ENCODE measurements around the gene SCUBE1.
"Not testable (repeated sequence)": the region's sequence is repeated elsewhere in the genome, so short reads cannot be mapped to it uniquely, and the experiment has no call there.

SCUBE1 gene

GRCh38 chr22:43281394-43281793 is 61.8 kb downstream of the SCUBE1 start:
- TF ChIP-seq, protein P1, sequence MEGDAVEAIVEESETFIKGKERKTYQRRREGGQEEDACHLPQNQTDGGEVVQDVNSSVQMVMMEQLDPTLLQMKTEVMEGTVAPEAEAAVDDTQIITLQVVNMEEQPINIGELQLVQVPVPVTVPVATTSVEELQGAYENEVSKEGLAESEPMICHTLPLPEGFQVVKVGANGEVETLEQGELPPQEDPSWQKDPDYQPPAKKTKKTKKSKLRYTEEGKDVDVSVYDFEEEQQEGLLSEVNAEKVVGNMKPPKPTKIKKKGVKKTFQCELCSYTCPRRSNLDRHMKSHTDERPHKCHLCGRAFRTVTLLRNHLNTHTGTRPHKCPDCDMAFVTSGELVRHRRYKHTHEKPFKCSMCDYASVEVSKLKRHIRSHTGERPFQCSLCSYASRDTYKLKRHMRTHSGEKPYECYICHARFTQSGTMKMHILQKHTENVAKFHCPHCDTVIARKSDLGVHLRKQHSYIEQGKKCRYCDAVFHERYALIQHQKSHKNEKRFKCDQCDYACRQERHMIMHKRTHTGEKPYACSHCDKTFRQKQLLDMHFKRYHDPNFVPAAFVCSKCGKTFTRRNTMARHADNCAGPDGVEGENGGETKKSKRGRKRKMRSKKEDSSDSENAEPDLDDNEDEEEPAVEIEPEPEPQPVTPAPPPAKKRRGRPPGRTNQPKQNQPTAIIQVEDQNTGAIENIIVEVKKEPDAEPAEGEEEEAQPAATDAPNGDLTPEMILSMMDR (IDR thresholded peaks at IDR 0.05; ENCODE audit: unreplicated experiment in 3 of 3), result no peak
- no peaks in the 10 kb centered on the region for H3K9me3 Mint-ChIP-seq
- H3K27me3 Mint-ChIP-seq (ENCODE audit: low read depth), result peaks cover 48% of the 10 kb centered on the region
- H3K36me3 Mint-ChIP-seq (ENCODE audit: low read depth), result peaks cover 4% of the 10 kb centered on the region
- H3K4me1 Mint-ChIP-seq, result peaks cover 11% of the 10 kb centered on the region
- no peak overlapping the region for H3K4me3 Mint-ChIP-seq
- no peak overlapping the region for H3K27ac Mint-ChIP-seq

GRCh38 chr22:43280523-43280886 is 62.7 kb downstream of the SCUBE1 start:
- H3K36me3 Mint-ChIP-seq (ENCODE audit: low read depth); H3K4me3 Mint-ChIP-seq; H3K9me3 Mint-ChIP-seq; H3K27ac Mint-ChIP-seq: not testable (repeated sequence)
- peaks cover 50% of the 10 kb centered on the region for H3K27me3 Mint-ChIP-seq (ENCODE audit: low read depth)
- peaks cover 14% of the 10 kb centered on the region for H3K4me1 Mint-ChIP-seq

DNA sequence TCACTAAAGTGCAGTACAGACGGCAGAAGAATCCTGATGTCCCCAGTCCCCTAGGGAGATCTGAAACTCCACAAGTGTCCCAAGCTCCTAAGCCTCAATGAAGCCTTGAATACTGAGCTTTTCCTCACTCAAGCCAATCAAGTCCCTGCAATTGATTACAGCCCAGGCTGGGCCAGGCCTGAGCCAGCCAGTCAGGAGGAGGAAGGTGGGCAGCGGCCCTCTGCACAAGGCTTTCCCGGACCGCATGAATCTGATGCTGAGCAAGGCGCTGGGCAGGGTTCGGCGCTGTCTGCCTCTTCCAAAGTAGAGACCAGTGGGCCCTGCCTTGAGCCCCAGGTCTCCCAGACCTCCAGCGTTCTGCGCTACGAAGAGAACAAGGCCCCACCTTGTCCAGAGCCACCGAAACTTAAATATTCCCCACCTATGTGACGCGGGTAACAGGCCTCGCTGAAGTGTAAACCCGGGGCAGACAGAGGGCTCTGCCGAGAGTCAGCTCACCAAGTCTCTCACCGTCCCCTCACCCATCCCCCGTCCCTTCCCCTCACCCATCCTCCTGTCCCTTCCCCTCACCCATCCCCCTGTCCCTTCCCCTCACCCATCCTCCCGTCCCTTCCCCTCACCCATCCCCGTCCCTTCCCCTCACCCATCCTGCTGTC is 63.2 kb downstream of the SCUBE1 start:
- TF ChIP-seq, protein P1 (IDR thresholded peaks at IDR 0.05; ENCODE audit: unreplicated experiment in 3 of 3), result no peak
- no peak overlapping the region for H3K4me3 Mint-ChIP-seq
- peaks cover 53% of the 10 kb centered on the region for H3K27me3 Mint-ChIP-seq (ENCODE audit: low read depth)
- peaks cover 4% of the 10 kb centered on the region for H3K36me3 Mint-ChIP-seq (ENCODE audit: low read depth)
- H3K27ac Mint-ChIP-seq, result no peak overlapping the region
- no peaks in the 10 kb centered on the region for H3K9me3 Mint-ChIP-seq
- H3K4me1 Mint-ChIP-seq, result peaks cover 17% of the 10 kb centered on the region

GRCh38 chr22:43277987-43278601 is 65.1 kb downstream of the SCUBE1 start:
- Mint-ChIP-seq H3K27ac (no peak overlapping the region), H3K4me3 (no peak overlapping the region), H3K9me3 (no peaks in the 10 kb centered on the region), H3K36me3 (ENCODE audit: low read depth) (no peaks in the 10 kb centered on the region), H3K27me3 (ENCODE audit: low read depth) (peaks cover 54% of the 10 kb centered on the region), H3K4me1 (peaks cover 18% of the 10 kb centered on the region)
- TF ChIP-seq, protein P1 (IDR thresholded peaks at IDR 0.05; ENCODE audit: unreplicated experiment in 3 of 3), result no peak

GRCh38 chr22:43277091-43277490 is 66.1 kb downstream of the SCUBE1 start:
- Mint-ChIP-seq H3K9me3 (no peaks in the 10 kb centered on the region), H3K27me3 (ENCODE audit: low read depth) (peaks cover 58% of the 10 kb centered on the region), H3K27ac (no peak overlapping the region), H3K4me1 (peaks cover 28% of the 10 kb centered on the region), H3K36me3 (ENCODE audit: low read depth) (no peaks in the 10 kb centered on the region), H3K4me3 (no peak overlapping the region)
- TF ChIP-seq, protein P1 (IDR thresholded peaks at IDR 0.05; ENCODE audit: unreplicated experiment in 3 of 3), result no peak

DNA sequence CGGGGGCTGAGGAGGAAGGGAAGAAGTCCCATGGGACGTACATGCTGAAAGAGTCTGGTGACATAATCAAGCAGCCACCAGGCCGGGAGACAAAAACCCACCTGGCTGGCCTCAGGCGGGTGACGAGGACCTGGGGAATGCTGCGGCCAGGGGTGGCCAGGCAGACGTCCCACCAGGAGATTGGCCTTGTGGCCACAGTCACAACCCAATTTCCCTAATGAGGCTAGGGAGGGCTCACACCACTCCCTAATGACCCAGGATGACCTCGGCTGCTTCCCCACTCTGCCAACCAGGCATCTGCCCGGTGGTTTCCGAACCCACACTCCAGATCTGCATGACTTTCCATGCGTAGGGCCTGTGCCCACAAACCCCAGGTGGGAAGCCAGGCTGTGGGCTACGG is 66.9 kb downstream of the SCUBE1 start:
- Mint-ChIP-seq H3K36me3 (ENCODE audit: low read depth) (no peaks in the 10 kb centered on the region), H3K4me3 (no peak overlapping the region), H3K27ac (no peak overlapping the region), H3K4me1 (peaks cover 28% of the 10 kb centered on the region), H3K9me3 (no peaks in the 10 kb centered on the region), H3K27me3 (ENCODE audit: low read depth) (peaks cover 60% of the 10 kb centered on the region)
- TF ChIP-seq, protein P1 (IDR thresholded peaks at IDR 0.05; ENCODE audit: unreplicated experiment in 3 of 3), result no peak
